ENCODE measurements around the gene COL2A1.

GRCh38 chr12:47944685-47945340 is 59.5 kb downstream of the COL2A1 start:
- TF ChIP-seq EZH2 (IDR thresholded peaks at IDR 0.05) (no peak), POLR2AphosphoS5 (IDR thresholded peaks at IDR 0.05; ENCODE audit: borderline replicate concordance, low read depth, low read length) (no peak), FOXP2 (optimal IDR thresholded peaks at IDR 0.05; ENCODE audit: control extremely low read depth, extremely low read length, insufficient read depth) (no peak)

Measured in SK-N-MC (cell line).